ENCODE results near the gene LURAP1L. TPM values are rescaled to one million over a fixed set of nuclear protein-coding genes. Genes with fewer than 3 reads are reported as not detected.

Gene LURAP1L
- total and polyA plus RNA-seq, 9 of the 15 experiments (the other 6 are each of a cell fraction or from before 2014, with no cell fraction given), result 0.06 to 0.28 (median 0.07) TPM; not detected in 4

- BruUV-seq (replicated peaks), result no TSS peak
- POLR2A ChIA-PET, result no interaction called here
- TF ChIP-seq ZC3H4 (CRISPR knock-in tag; IDR thresholded peaks at IDR 0.05; ENCODE audit: borderline replicate concordance) (no peak), HMBOX1 (IDR thresholded peaks at IDR 0.05) (no peak), ZNF561 (CRISPR knock-in tag; conservative IDR thresholded peaks at IDR 0.05) (no peak), ETS2 (tag; IDR thresholded peaks at IDR 0.05; ENCODE audit: borderline replicate concordance, poor library complexity, severe bottlenecking) (no peak), TSHZ1 (CRISPR knock-in tag; IDR thresholded peaks at IDR 0.05) (no peak), POU5F1 (IDR thresholded peaks at IDR 0.05; ENCODE audit: borderline replicate concordance, low read depth, low read length, partially characterized antibody) (no peak), ZKSCAN8 (CRISPR knock-in tag; IDR thresholded peaks at IDR 0.05) (no peak), FOXA1 (IDR thresholded peaks at IDR 0.05; ENCODE audit: borderline replicate concordance) (no peak), FUS (optimal IDR thresholded peaks at IDR 0.05; ENCODE audit: low read depth, low read length) (no peak), CREB3L1 (IDR thresholded peaks at IDR 0.05; ENCODE audit: borderline replicate concordance, low read depth) (no peak), MYNN (IDR thresholded peaks at IDR 0.05) (no peak), MYNN (CRISPR knock-in tag; IDR thresholded peaks at IDR 0.05) (no peak), ZBTB11 (CRISPR knock-in tag; IDR thresholded peaks at IDR 0.05) (no peak)
Measured at GRCh38 chr9:12748016-12748415, 26.8 kb upstream of the LURAP1L start.

More at GRCh38 chr9:12748016-12748415, 26.8 kb upstream of the LURAP1L start:
- H3K4me1 ChIP-seq (replicated peaks in 1 of 2; ENCODE audit: control insufficient read depth in 2 of 2, insufficient read depth in 2 of 2, low read length in 2 of 2), result no peaks in the 10 kb centered on the region
- FAIRE-seq, result no peak
- H3K4me2 ChIP-seq (ENCODE audit: insufficient read depth, low read length), result no peak overlapping the region
- no peaks in the 10 kb centered on the region for H3K36me3 ChIP-seq (ENCODE audit: control insufficient read depth, insufficient read depth, low read length)
- H3K27ac ChIP-seq (ENCODE audit: extremely low read depth, low read depth, low read length), result no peak overlapping the region
- WGBS (ENCODE audit: insufficient coverage, low coverage, missing lambda C conversion rate), result 0% methylated on average over 1 of the region's 1 CpG
- no peaks in the 10 kb centered on the region for H3K9me1 ChIP-seq (ENCODE audit: control insufficient read depth, insufficient read depth, low read length)
- in situ Hi-C loops (cut with MboI) (no loop called here), intact Hi-C loops (cut with micrococcal nuclease) (no loop called here)
- no peaks in the 10 kb centered on the region for H4K20me1 ChIP-seq (replicated peaks; ENCODE audit: control insufficient read depth, insufficient read depth, low read length)
- no peak overlapping the region for H3K9ac ChIP-seq (ENCODE audit: insufficient read depth in 1 of 2, low read depth in 2 of 2, low read length in 2 of 2)
- no peaks in the 10 kb centered on the region for H3K9me3 ChIP-seq (replicated peaks; ENCODE audit: control insufficient read depth, insufficient read depth, low read depth, low read length)
- H3K4me3 ChIP-seq, result no peak overlapping the region
- no peaks in the 10 kb centered on the region for H3K79me2 ChIP-seq (ENCODE audit: control insufficient read depth, insufficient read depth, low read length)
- no peak for DNase-seq (ENCODE audit: extremely low read depth in 1 of 4, low spot score in 3 of 4)
- ATAC-seq, result no peak
- H2AFZ ChIP-seq (ENCODE audit: low read depth, low read length), result no peak overlapping the region
- CTCF ChIA-PET (ENCODE audit: low intra/inter-chr PET ratio), result no interaction called here
- no peaks in the 10 kb centered on the region for H3K27me3 ChIP-seq (ENCODE audit: control insufficient read depth in 2 of 2, insufficient read depth in 2 of 2, low read length in 2 of 2)
